A549 (cell line): Measurements from ENCODE around the gene SAP130. TPM values are rescaled to one million over a fixed set of nuclear protein-coding genes. Genes with fewer than 3 reads are reported as not detected.

Experiments used
- ATAC-seq, 2 experiments: fragments of 200-7000 bp in 1 of 2; fragments of >200 bp in 1 of 2; cut with Nextera tagmentation in 1 of 2; cut with Tn5 transposase in 1 of 2; 3 replicates each; pipeline versions ENCODE4 v1.8.0 to v1.9.1; 2018 to 2020; ENCODE audit warnings: mild to moderate bottlenecking in 1 of 2, moderate library complexity in 1 of 2
- CTCF ChIA-PET: fragments of 300-600 bp; sonication (Branson Sonifier 250); formaldehyde crosslinking; extraction: SDS; loops from one replicate; lab custom pipeline; 2021; ENCODE audit warnings: antibody characterized with exemption, inconsistent platforms; lab: Yijun Ruan, JAX
- POLR2A ChIA-PET: fragments of 350-600 bp; formaldehyde crosslinking; extraction: SDS; loops from one replicate; lab custom pipeline; 2021; ENCODE audit warnings: antibody characterized with exemption, inconsistent platforms; lab: Yijun Ruan, JAX
- DNase-seq, 2 experiments: peaks; one replicate each; pipeline versions ENCODE4 v3.0.0 to v3.0.0-alpha.2; 2011 to 2016; ENCODE audit warnings: low read depth in 1 of 2, low spot score in 1 of 2
- FAIRE-seq: peaks from 2 replicates; lab custom pipeline; 2011; peaks lifted over from hg19 to GRCh38; lab: Jason Lieb, UNC
- H3K27ac ChIP-seq, 2 experiments: fragments of >200 bp; sonication (Bioruptor Twin); formaldehyde crosslinking; 3 replicates each; pipeline ENCODE4 v1.5.1; 2016 to 2017
- H3K4me1 ChIP-seq: fragments of >200 bp; sonication (Bioruptor Twin); formaldehyde crosslinking; 3 replicates; pipeline ENCODE4 v1.6.1; 2016
- H3K4me2 ChIP-seq: fragments of >200 bp; sonication (Bioruptor Twin); formaldehyde crosslinking; 3 replicates; pipeline ENCODE4 v1.6.1; 2016
- H3K4me3 ChIP-seq: fragments of >200 bp; sonication (Bioruptor Twin); formaldehyde crosslinking; 3 replicates; pipeline ENCODE4 v1.5.1; 2016
- H3K9me3 ChIP-seq: fragments of >200 bp; sonication (Bioruptor Twin); formaldehyde crosslinking; 3 replicates; pipeline ENCODE4 v1.6.1; 2016
- BHLHE40 ChIP-seq: IDR thresholded peaks from 2 replicates; pipeline ENCODE4 v1.6.1; 2012; ENCODE audit warnings: low read depth, low read length, inconsistent platforms
- CBX2 ChIP-seq: fragments of 200-600 bp; sonication (generic); IDR thresholded peaks from 2 replicates; pipeline ENCODE4 v1.6.1; 2016; ENCODE audit warnings: low read depth, mild to moderate bottlenecking, borderline replicate concordance
- CBX8 ChIP-seq: fragments of 200-600 bp; sonication (generic); IDR thresholded peaks from 2 replicates; pipeline ENCODE4 v1.6.1; 2016
- CHD2 ChIP-seq: fragments of 150-350 bp; IDR thresholded peaks from 2 replicates; pipeline ENCODE4 v1.6.1; 2014; ENCODE audit warnings: low read length; ENCODE audit not compliant: partially characterized antibody
- CHD4 ChIP-seq: fragments of 200-600 bp; sonication (generic); IDR thresholded peaks from 2 replicates; pipeline ENCODE4 v1.6.1; 2016; ENCODE audit warnings: antibody characterized with exemption, mild to moderate bottlenecking, borderline replicate concordance
- EHF ChIP-seq: fragments of 250-450 bp; sonication (Bioruptor Pico); IDR thresholded peaks from 2 replicates; pipeline ENCODE4 v1.5.0; 2020; ENCODE audit warnings: mild to moderate bottlenecking
- EP300 ChIP-seq, 2 experiments: fragments of >200 bp; sonication (Bioruptor Twin); formaldehyde crosslinking; IDR thresholded peaks; 2 replicates in 1 of 2; 3 replicates in 1 of 2; pipeline ENCODE4 v1.6.1; 2016 to 2017
- ESRRA ChIP-seq: fragments of 150-350 bp; IDR thresholded peaks from 2 replicates; pipeline ENCODE4 v1.6.1; 2014; ENCODE audit warnings: mild to moderate bottlenecking, low read length, borderline replicate concordance
- GATA3 ChIP-seq: IDR thresholded peaks from 2 replicates; pipeline ENCODE4 v1.6.1; 2012; ENCODE audit warnings: borderline replicate concordance
- HDAC2 ChIP-seq: fragments of 200-600 bp; sonication (generic); IDR thresholded peaks from 2 replicates; pipeline ENCODE4 v1.6.1; 2016
- HEYL ChIP-seq: fragments of 250-450 bp; sonication (Bioruptor Pico); IDR thresholded peaks from 2 replicates; pipeline ENCODE4 v1.8.0; 2021; ENCODE audit warnings: mild to moderate bottlenecking, moderate library complexity
- HOXA7 ChIP-seq: fragments of 250-450 bp; sonication (Bioruptor Pico); IDR thresholded peaks from 2 replicates; pipeline ENCODE4 v1.5.0; 2020; ENCODE audit warnings: mild to moderate bottlenecking, moderate library complexity
- JUNB ChIP-seq: fragments of >200 bp; sonication (Bioruptor Twin); formaldehyde crosslinking; IDR thresholded peaks from 2 replicates; pipeline ENCODE4 v1.6.1; 2016
- MAZ ChIP-seq: fragments of 150-350 bp; IDR thresholded peaks from 2 replicates; pipeline ENCODE4 v1.6.1; 2014; ENCODE audit warnings: antibody characterized with exemption, low read depth, low read length, borderline replicate concordance
- POLR2A ChIP-seq: IDR thresholded peaks from 2 replicates; pipeline ENCODE4 v1.6.1; 2012; ENCODE audit warnings: mild to moderate bottlenecking, low read length
- RAD21 ChIP-seq, 2 experiments: fragments of >200 bp in 1 of 2; sonication (Bioruptor Twin) in 1 of 2; formaldehyde crosslinking in 1 of 2; IDR thresholded peaks in 1 of 2; conservative IDR thresholded peaks in 1 of 2; 2 replicates in 1 of 2; 3 replicates in 1 of 2; pipeline ENCODE4 v1.6.1; 2012 to 2018; ENCODE audit warnings: inconsistent platforms in 1 of 2
- RARB ChIP-seq: fragments of 250-450 bp; sonication (Bioruptor Pico); IDR thresholded peaks from 2 replicates; pipeline ENCODE4 v1.8.0; 2021; ENCODE audit warnings: mild to moderate bottlenecking, moderate library complexity
- RCOR1 ChIP-seq: fragments of 150-350 bp; IDR thresholded peaks from 2 replicates; pipeline ENCODE4 v1.6.1; 2014; ENCODE audit warnings: antibody characterized with exemption, low read length, low read depth
- RFX5 ChIP-seq: fragments of 450-650 bp; IDR thresholded peaks from 2 replicates; pipeline ENCODE4 v1.7.1; 2014; ENCODE audit warnings: antibody characterized with exemption, mild to moderate bottlenecking, moderate library complexity
- RNF2 ChIP-seq: fragments of 200-600 bp; sonication (generic); IDR thresholded peaks from 2 replicates; pipeline ENCODE4 v1.6.1; 2016; ENCODE audit warnings: low read depth, mild to moderate bottlenecking, antibody characterized with exemption, moderate library complexity, borderline replicate concordance
- SREBF2 ChIP-seq: fragments of 450-650 bp; IDR thresholded peaks from 2 replicates; pipeline ENCODE4 v1.6.1; 2014; ENCODE audit warnings: mild to moderate bottlenecking, moderate library complexity
- ZNF302 ChIP-seq: fragments of 250-450 bp; sonication (Bioruptor Pico); IDR thresholded peaks from 2 replicates; pipeline ENCODE4 v1.9.0; 2021; ENCODE audit warnings: inconsistent platforms, mild to moderate bottlenecking, moderate library complexity
- ZSCAN20 ChIP-seq: fragments of 250-450 bp; sonication (Bioruptor Pico); IDR thresholded peaks from 2 replicates; pipeline ENCODE4 v1.8.0; 2022; ENCODE audit warnings: mild to moderate bottlenecking, moderate library complexity
- WGBS: methylation state at CpG from one replicate; pipeline ENCODE4 v1.1.6; 2017; ENCODE audit errors: missing lambda C conversion rate; 5-methylcytosine and 5-hydroxymethylcytosine counted together
- polyA plus RNA-seq, 4 experiments: library from polyadenylated mRNA; depleted of rRNA in 3 of 4; stranded (reverse); fragments of >200 nt; fragmentation: RNase III in 1 of 4; extraction: RNeasy Plus Mini Kit Qiagen cat#74134 plus additional on column Dnase treatment in 1 of 4; gene quantifications; 2 replicates in 3 of 4; 3 replicates in 1 of 4; pipeline ENCODE4 v1.2.3, GENCODE V29; 2011 to 2017
- TF ChIP-seq, protein P1 (sequence below): fragments of >200 bp; sonication (Bioruptor Twin); formaldehyde crosslinking; IDR thresholded peaks from 3 replicates; pipeline ENCODE4 v1.5.1; 2016
- TF ChIP-seq, protein P2 (sequence below): IDR thresholded peaks from 2 replicates; pipeline ENCODE4 v1.6.1; 2012

SAP130 gene
- polyA plus RNA-seq, 2 of the 4 experiments (the other 2 are of a cell fraction), result 13.9 to 15.1 TPM

DNA sequence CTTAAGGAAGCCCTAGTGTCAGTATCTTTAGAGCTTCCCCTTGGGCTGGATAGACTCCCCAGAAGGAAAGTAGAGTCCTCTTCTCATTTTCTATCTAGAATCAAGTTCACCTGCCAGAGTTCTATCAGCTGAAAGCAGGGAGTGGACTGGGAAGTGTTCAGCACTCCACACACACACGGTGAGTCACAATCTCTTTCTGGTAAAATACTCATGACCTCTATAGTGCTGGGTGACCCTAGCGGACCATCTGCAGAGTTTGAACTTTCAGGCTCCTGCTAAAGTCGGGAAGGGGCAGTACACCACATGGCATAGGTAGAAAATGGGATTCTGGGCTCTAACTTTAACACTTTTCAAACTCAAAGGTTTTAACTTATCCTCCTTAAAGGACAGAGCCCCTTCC, 43.3 kb downstream of the SAP130 start:
- ChIA-PET CTCF (interaction anchor here (2.8 kb wide), 1 partner anchor 11 kb away, joined by 8 read pairs; no protein-coding TSS in a partner anchor), POLR2A (no interaction called here)
- Histone ChIP-seq H3K9me3 (no peaks in the 10 kb centered on the region), H3K27ac (no peak overlapping the region), H3K4me2 (no peak overlapping the region), H3K4me3 (no peak overlapping the region), H3K4me1 (no peaks in the 10 kb centered on the region)
- FAIRE-seq (no peak), ATAC-seq (peak in 1 of 2 experiments; percentile 21; a peak in 1 of 6 replicates), DNase-seq (no peak)
- 73% methylated on average over 3 of the region's 3 CpGs for WGBS
- no peak for TF ChIP-seq CBX8

DNA sequence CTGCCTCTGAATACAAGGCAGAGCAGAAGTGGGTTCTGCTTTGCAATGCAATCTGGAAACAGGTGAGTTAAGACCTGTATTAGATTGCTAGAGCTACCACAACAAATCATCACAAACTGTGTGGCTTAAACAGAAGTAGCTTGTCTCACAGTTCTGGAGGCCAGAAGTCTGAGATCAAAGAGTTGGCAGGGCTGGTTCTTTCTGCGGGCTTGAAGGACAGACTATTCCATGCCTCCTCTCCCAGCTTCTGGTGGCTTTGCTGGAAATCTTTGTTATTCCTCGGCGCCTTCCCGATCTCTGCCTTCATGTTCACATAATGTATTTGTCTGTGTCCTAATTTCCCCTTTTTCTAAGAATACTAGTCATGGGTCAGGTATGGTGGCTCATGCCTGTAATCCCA, 58.4 kb downstream of the SAP130 start:
- ATAC-seq (no peak), FAIRE-seq (no peak), DNase-seq (no peak)
- Histone ChIP-seq H3K4me2 (no peak overlapping the region), H3K4me3 (no peak overlapping the region), H3K4me1 (no peaks in the 10 kb centered on the region), H3K27ac (no peak overlapping the region), H3K9me3 (no peaks in the 10 kb centered on the region)
- 89% methylated on average over 4 of the region's 4 CpGs for WGBS
- POLR2A ChIA-PET, result no interaction called here
- CTCF ChIA-PET, result interaction anchor here (0.6 to 1.4 kb wide), 3 partner anchors 21 to 183 kb away, joined by 3 to 4 read pairs (median 4); no protein-coding TSS in a partner anchor
- TF ChIP-seq HEYL (CRISPR knock-in tag) (no peak), RAD21 (conservative IDR thresholded peaks at IDR 0.05 in 1 of 2, IDR thresholded peaks at IDR 0.05 in 1 of 2) (no peak)

DNA sequence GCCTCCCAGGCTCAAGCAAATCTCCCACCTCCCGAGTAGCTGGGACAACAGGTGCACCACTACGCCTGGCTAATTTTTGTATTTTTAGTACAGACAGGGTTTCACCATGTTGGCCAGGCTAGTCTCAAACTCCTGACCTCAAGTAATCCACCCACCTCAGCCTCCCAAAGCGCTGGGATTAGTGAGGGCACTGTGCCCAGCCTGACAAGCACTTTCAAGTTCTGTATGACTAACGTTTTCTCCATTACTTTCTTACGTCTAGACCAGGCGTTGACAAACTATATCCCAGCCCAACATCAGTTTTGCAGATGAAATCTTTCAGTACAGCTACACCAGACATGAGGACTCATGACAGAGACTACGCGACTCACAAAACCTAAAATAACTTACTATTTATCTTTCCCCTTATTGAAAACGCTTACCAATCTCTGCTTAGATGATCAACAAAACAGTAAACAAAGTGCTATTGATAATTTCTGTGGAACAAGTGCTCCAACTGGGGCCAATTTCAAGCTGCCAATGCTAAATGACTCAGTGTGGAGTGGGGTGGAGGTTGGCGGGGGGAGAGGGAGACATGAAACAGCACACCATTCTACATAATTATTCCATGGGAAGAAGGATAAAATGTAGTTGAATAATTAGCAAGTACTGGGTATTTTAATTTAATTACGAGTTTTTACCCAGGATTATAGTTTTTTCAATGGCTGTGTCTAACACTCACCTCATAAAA, 59.1 kb downstream of the SAP130 start:
- DNase-seq (no peak), ATAC-seq (no peak), FAIRE-seq (no peak)
- no peak overlapping the region for H3K4me2 ChIP-seq
- ChIA-PET POLR2A (no interaction called here), CTCF (interaction anchor here (0.6 to 1.4 kb wide), 2 partner anchors 20 to 184 kb away, joined by 3 to 4 read pairs; no protein-coding TSS in a partner anchor)
- no peaks in the 10 kb centered on the region for H3K4me1 ChIP-seq
- H3K27ac ChIP-seq, result no peak overlapping the region
- peaks cover 1% of the 10 kb centered on the region; the same call in 1 of the 3 replicates for H3K9me3 ChIP-seq
- TF ChIP-seq ZSCAN20 (CRISPR knock-in tag) (no peak), ESRRA (no peak), RFX5 (no peak), ZNF302 (CRISPR knock-in tag) (no peak), GATA3 (no peak), EHF (CRISPR knock-in tag) (no peak), RCOR1 (no peak)
- H3K4me3 ChIP-seq, result no peak overlapping the region
- 91% methylated on average over 11 of the region's 11 CpGs for WGBS

DNA sequence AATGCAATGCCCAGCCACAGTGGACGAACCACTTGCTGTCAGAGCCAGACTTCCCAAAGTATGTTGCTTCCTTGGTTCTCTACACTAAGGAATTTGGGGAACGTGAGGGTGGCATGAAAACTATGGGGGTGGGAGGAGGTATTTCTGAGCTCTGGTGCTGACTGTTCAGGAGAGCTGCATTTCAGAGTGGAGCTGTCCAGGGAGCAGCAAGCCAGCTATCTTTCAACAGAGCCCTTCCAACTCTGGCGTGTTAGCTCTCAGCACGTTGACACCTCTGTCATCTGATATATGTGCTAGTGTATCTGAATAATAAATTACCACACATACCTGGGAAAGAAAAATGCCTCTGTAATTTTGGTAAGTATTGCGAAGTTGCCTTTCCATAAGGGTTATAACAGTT, 66.1 kb downstream of the SAP130 start:
- Histone ChIP-seq H3K9me3 (peaks cover 5% of the 10 kb centered on the region; the same call in 1 of the 3 replicates), H3K4me2 (no peak overlapping the region), H3K4me1 (no peaks in the 10 kb centered on the region), H3K4me3 (no peak overlapping the region), H3K27ac (no peak overlapping the region)
- TF ChIP-seq JUNB (no peak), CBX2 (no peak), HDAC2 (no peak), EP300 (IDR thresholded peaks at IDR 0.05) (no peak), POLR2A (no peak), ZSCAN20 (CRISPR knock-in tag) (no peak), BHLHE40 (no peak), CBX8 (no peak), RNF2 (no peak), HOXA7 (CRISPR knock-in tag) (no peak), ZNF302 (CRISPR knock-in tag) (no peak), SREBF2 (no peak), RARB (CRISPR knock-in tag) (no peak), CHD4 (no peak), MAZ (no peak), CHD2 (no peak)
- TF ChIP-seq, protein P1, sequence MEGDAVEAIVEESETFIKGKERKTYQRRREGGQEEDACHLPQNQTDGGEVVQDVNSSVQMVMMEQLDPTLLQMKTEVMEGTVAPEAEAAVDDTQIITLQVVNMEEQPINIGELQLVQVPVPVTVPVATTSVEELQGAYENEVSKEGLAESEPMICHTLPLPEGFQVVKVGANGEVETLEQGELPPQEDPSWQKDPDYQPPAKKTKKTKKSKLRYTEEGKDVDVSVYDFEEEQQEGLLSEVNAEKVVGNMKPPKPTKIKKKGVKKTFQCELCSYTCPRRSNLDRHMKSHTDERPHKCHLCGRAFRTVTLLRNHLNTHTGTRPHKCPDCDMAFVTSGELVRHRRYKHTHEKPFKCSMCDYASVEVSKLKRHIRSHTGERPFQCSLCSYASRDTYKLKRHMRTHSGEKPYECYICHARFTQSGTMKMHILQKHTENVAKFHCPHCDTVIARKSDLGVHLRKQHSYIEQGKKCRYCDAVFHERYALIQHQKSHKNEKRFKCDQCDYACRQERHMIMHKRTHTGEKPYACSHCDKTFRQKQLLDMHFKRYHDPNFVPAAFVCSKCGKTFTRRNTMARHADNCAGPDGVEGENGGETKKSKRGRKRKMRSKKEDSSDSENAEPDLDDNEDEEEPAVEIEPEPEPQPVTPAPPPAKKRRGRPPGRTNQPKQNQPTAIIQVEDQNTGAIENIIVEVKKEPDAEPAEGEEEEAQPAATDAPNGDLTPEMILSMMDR, result no peak
- TF ChIP-seq, protein P2, sequence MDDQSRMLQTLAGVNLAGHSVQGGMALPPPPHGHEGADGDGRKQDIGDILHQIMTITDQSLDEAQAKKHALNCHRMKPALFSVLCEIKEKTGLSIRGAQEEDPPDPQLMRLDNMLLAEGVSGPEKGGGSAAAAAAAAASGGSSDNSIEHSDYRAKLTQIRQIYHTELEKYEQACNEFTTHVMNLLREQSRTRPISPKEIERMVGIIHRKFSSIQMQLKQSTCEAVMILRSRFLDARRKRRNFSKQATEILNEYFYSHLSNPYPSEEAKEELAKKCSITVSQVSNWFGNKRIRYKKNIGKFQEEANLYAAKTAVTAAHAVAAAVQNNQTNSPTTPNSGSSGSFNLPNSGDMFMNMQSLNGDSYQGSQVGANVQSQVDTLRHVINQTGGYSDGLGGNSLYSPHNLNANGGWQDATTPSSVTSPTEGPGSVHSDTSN, result no peak
- DNase-seq (no peak), FAIRE-seq (no peak), ATAC-seq (no peak)
- ChIA-PET POLR2A (no interaction called here), CTCF (interaction anchor here (0.7 kb wide), 1 partner anchor 177 kb away, joined by 3 read pairs; no protein-coding TSS in a partner anchor)
- WGBS, result 92% methylated on average over 5 of the region's 5 CpGs
